ENCODE results near the gene HIGD2A. TPM values are rescaled to one million over a fixed set of nuclear protein-coding genes. Genes with fewer than 3 reads are reported as not detected.

The HIGD2A gene
- total RNA-seq, 2 donors from 2014 or later, result 173 to 227 TPM

- H3K36me3 ChIP-seq, result no peaks in the 10 kb centered on the region
- no peaks in the 10 kb centered on the region for H3K4me1 ChIP-seq
- H3K9ac ChIP-seq (ENCODE audit: low read depth in 2 of 2, low read length in 2 of 2), result peak within 1 kb of the TSS; percentile 54 to 78
- peak within 1 kb of the TSS; percentile 61 for H3K27ac ChIP-seq
- TF ChIP-seq, protein P1, sequence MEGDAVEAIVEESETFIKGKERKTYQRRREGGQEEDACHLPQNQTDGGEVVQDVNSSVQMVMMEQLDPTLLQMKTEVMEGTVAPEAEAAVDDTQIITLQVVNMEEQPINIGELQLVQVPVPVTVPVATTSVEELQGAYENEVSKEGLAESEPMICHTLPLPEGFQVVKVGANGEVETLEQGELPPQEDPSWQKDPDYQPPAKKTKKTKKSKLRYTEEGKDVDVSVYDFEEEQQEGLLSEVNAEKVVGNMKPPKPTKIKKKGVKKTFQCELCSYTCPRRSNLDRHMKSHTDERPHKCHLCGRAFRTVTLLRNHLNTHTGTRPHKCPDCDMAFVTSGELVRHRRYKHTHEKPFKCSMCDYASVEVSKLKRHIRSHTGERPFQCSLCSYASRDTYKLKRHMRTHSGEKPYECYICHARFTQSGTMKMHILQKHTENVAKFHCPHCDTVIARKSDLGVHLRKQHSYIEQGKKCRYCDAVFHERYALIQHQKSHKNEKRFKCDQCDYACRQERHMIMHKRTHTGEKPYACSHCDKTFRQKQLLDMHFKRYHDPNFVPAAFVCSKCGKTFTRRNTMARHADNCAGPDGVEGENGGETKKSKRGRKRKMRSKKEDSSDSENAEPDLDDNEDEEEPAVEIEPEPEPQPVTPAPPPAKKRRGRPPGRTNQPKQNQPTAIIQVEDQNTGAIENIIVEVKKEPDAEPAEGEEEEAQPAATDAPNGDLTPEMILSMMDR (IDR thresholded peaks at IDR 0.05), result no peak
- peak within 1 kb of the TSS; percentile 82 for H3K4me3 ChIP-seq
- intact Hi-C loops (cut with DNase I), result no loop called here
- peak; percentile 39 for DNase-seq
- no peaks in the 10 kb centered on the region for H3K9me3 ChIP-seq
- no peaks in the 10 kb centered on the region for H3K27me3 ChIP-seq
Measured at GRCh38 chr5:176365351-176366231, 23.0 kb upstream of the HIGD2A start, which contains the start of gene ARL10. ARL10 (plus strand) TSS chr5:176365487; CDS start chr5:176365564, 77 bp downstream.

- Histone ChIP-seq H3K27me3 (no peaks in the 10 kb centered on the region), H3K9ac (ENCODE audit: low read depth in 2 of 2, low read length in 2 of 2) (peak overlapping the region; percentile 19 to 78), H3K27ac (no peak overlapping the region), H3K4me1 (no peaks in the 10 kb centered on the region), H3K4me3 (peak overlapping the region; percentile 82), H3K36me3 (no peaks in the 10 kb centered on the region), H3K9me3 (no peaks in the 10 kb centered on the region)
- no peak for DNase-seq
- intact Hi-C loops (cut with DNase I), result no loop called here
- TF ChIP-seq, protein P1 (IDR thresholded peaks at IDR 0.05), result no peak
Measured at GRCh38 chr5:176366232-176366894, 22.2 kb upstream of the HIGD2A start.

DNA sequence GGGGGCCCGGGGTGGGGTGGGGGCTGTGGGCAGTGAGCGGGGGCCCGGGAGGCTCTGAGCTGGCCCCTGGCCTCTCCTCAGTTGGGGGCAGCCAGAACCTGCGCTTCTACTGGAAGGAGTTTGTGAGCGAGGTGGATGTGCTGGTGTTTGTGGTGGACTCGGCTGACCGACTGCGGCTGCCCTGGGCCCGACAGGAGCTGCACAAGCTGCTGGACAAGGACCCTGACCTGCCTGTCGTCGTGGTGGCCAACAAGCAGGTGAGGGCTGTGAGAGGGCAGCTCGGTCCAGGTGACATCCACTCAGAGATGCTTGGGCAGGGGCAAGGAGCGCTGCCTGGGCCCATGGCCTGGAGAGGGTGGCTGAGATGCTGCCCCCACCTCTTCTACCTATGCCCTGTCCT lies 19.8 kb upstream of the HIGD2A start:
- DNase-seq, result no peak
- Histone ChIP-seq H3K4me3 (no peak overlapping the region), H3K9ac (ENCODE audit: low read depth in 2 of 2, low read length in 2 of 2) (no peak overlapping the region), H3K36me3 (no peaks in the 10 kb centered on the region), H3K27ac (no peak overlapping the region), H3K4me1 (no peaks in the 10 kb centered on the region), H3K27me3 (no peaks in the 10 kb centered on the region), H3K9me3 (no peaks in the 10 kb centered on the region)
- intact Hi-C loops (cut with DNase I), result no loop called here
- TF ChIP-seq, protein P1 (IDR thresholded peaks at IDR 0.05), result no peak

GRCh38 chr5:176369934-176370711 lies 18.4 kb upstream of the HIGD2A start:
- no peaks in the 10 kb centered on the region for H3K4me1 ChIP-seq
- no peak overlapping the region for H3K27ac ChIP-seq
- no peak overlapping the region for H3K9ac ChIP-seq (ENCODE audit: low read depth in 2 of 2, low read length in 2 of 2)
- no peaks in the 10 kb centered on the region for H3K9me3 ChIP-seq
- no peaks in the 10 kb centered on the region for H3K27me3 ChIP-seq
- intact Hi-C loops (cut with DNase I), result no loop called here
- H3K4me3 ChIP-seq, result no peak overlapping the region
- no peak for DNase-seq
- H3K36me3 ChIP-seq, result no peaks in the 10 kb centered on the region
- TF ChIP-seq, protein P1 (IDR thresholded peaks at IDR 0.05), result no peak
